Stomach (tissue), 9 donors: ENCODE measurements around the gene MAP2K2. TPM values are rescaled to one million over a fixed set of nuclear protein-coding genes. Genes with fewer than 3 reads are reported as not detected.

ENCODE experiments used
- DNase-seq, 2 donors: peaks; one replicate each; pipeline versions ENCODE4 v3.0.0 to v3.0.0-alpha.2; 2013 to 2019
- H3K27ac ChIP-seq, 5 donors: fragments of 200-600 bp in 4 of 5; sonication (generic) in 4 of 5; one replicate each; pipeline ENCODE4 v1.5.1; 2013 to 2019; ENCODE audit warnings: mild to moderate bottlenecking in 1 of 5, moderate library complexity in 1 of 5
- H3K27me3 ChIP-seq, 3 donors: fragments of 200-600 bp; sonication (generic); one replicate each; pipeline ENCODE4 v1.5.1; 2017 to 2019; ENCODE audit warnings: mixed run types in 1 of 3
- H3K36me3 ChIP-seq, 4 donors: fragments of 200-600 bp; sonication (generic); 1 replicate in 3 of 4; 2 replicates in 1 of 4; pipeline ENCODE4 v1.5.1; 2016 to 2019
- H3K4me1 ChIP-seq, 4 donors: fragments of 200-600 bp; sonication (generic); one replicate each; pipeline ENCODE4 v1.5.1; 2016 to 2019
- H3K4me3 ChIP-seq, 4 donors: fragments of 200-600 bp; sonication (generic) in 3 of 4; one replicate each; pipeline ENCODE4 v1.5.1; 2016 to 2019; ENCODE audit warnings: mild to moderate bottlenecking in 1 of 4
- H3K9me3 ChIP-seq, 4 donors: fragments of 200-600 bp; sonication (generic); one replicate each; pipeline ENCODE4 v1.5.1; 2016 to 2019
- EP300 ChIP-seq: sonication (generic); formaldehyde crosslinking; IDR thresholded peaks from one replicate; pipeline ENCODE4 v1.6.1; 2017; ENCODE audit warnings: antibody characterized with exemption
- POLR2A ChIP-seq, 4 donors: fragments of 450-650 bp; IDR thresholded peaks; one replicate each; pipeline ENCODE4 v1.6.1; 2016; ENCODE audit warnings: antibody characterized with exemption in 4 of 4, control low read depth in 2 of 4, mild to moderate bottlenecking in 1 of 4, moderate library complexity in 1 of 4
- POLR2AphosphoS5 ChIP-seq, 3 donors: sonication (generic); formaldehyde crosslinking; IDR thresholded peaks; one replicate each; pipeline ENCODE4 v1.6.1; 2016; ENCODE audit warnings: antibody characterized with exemption in 3 of 3
- WGBS, 5 donors: extraction: QIAGEN DNeasy Blood & Tissue Kit in 3 of 5; methylation state at CpG; one replicate each; pipeline versions ENCODE4 v1.1.5 to v1.1.7; 2013 to 2018; 5-methylcytosine and 5-hydroxymethylcytosine counted together
- intact Hi-C: fragments of 100-400 bp; cut with DNase I; formaldehyde crosslinking; loops from one replicate; pipeline ENCODE4 v1.15.1; 2023; ENCODE audit warnings: low total_unique reads
- polyA plus RNA-seq, 3 donors: library from polyadenylated mRNA; stranded (reverse); fragments of 200-250 nt; gene quantifications; one replicate each; pipeline ENCODE4 v1.2.3, GENCODE V29; 2013
- small RNA-seq, 4 donors: library from RNA; depleted of rRNA; stranded (forward); fragments of <200 nt; gene quantifications; one replicate each; pipeline ENCODE3, GENCODE V24; 2016
- total RNA-seq, 5 donors: library from RNA; depleted of rRNA; stranded (reverse); fragments of >200 nt; gene quantifications; one replicate each; pipeline versions ENCODE4 v1.1.0 to v1.2.3, GENCODE V29; 2014 to 2016
- TF ChIP-seq, protein P1 (sequence below), 7 experiments: fragments of 450-650 bp in 4 of 7; fragments of 200-600 bp in 3 of 7; sonication (generic) in 3 of 7; IDR thresholded peaks; one replicate each; pipeline ENCODE4 v1.5.1; 2016 to 2019; ENCODE audit warnings: antibody characterized with exemption in 7 of 7, control low read depth in 2 of 7, mild to moderate bottlenecking in 1 of 7
- donor health status: healthy with polysubstance abuse.
- donor health status: Bipolar disorder and iron deficiency.
- donor health status: healthy.

Gene MAP2K2
- total and polyA plus RNA-seq, 8 donors: 53.4 to 447 (median 116) TPM

DNA sequence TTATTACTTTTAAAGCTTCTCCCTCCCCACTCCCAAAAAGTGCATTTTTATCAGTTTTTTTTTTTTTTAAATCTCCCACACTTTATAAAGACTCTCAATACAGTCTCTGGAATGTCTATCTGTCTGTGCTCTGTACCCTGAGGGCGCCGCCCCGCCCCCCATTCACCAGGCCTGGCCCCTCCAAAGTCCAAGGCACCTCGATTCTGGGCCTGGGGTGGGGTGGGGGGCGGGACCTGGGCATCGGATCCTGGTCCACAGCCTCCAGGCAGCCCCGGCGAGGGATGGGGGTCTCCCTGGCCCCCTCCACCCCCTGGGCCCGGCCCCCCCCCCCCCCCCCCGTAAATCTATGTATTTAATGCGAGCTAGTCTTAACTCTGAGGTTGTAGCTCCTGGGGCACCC, 80.5 kb downstream of the MAP2K2 start:
- DNase-seq: no peak
- 46 to 68% (median 54%) methylated on average over 9 to 11 of the region's 11 CpGs for WGBS, 5 donors
- Histone ChIP-seq H3K27ac (peak overlapping the region; percentile 58 to 85 (median 79)), H3K4me3 (no peak overlapping the region), H3K9me3 (no peaks in the 10 kb centered on the region), H3K4me1 (peaks cover 24 to 70% (median 56%) of the 10 kb centered on the region in 4 donors), H3K27me3 (no peaks in the 10 kb centered on the region), H3K36me3 (peaks cover 31 to 68% (median 62%) of the 10 kb centered on the region in 4 donors)
- intact Hi-C loops: no loop called here
- TF ChIP-seq POLR2A (IDR thresholded peaks at IDR 0.05): no peak
- TF ChIP-seq POLR2AphosphoS5 (IDR thresholded peaks at IDR 0.05): no peak
- TF ChIP-seq EP300: no peak
- TF ChIP-seq, protein P1, sequence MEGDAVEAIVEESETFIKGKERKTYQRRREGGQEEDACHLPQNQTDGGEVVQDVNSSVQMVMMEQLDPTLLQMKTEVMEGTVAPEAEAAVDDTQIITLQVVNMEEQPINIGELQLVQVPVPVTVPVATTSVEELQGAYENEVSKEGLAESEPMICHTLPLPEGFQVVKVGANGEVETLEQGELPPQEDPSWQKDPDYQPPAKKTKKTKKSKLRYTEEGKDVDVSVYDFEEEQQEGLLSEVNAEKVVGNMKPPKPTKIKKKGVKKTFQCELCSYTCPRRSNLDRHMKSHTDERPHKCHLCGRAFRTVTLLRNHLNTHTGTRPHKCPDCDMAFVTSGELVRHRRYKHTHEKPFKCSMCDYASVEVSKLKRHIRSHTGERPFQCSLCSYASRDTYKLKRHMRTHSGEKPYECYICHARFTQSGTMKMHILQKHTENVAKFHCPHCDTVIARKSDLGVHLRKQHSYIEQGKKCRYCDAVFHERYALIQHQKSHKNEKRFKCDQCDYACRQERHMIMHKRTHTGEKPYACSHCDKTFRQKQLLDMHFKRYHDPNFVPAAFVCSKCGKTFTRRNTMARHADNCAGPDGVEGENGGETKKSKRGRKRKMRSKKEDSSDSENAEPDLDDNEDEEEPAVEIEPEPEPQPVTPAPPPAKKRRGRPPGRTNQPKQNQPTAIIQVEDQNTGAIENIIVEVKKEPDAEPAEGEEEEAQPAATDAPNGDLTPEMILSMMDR (IDR thresholded peaks at IDR 0.05): no peak

DNA sequence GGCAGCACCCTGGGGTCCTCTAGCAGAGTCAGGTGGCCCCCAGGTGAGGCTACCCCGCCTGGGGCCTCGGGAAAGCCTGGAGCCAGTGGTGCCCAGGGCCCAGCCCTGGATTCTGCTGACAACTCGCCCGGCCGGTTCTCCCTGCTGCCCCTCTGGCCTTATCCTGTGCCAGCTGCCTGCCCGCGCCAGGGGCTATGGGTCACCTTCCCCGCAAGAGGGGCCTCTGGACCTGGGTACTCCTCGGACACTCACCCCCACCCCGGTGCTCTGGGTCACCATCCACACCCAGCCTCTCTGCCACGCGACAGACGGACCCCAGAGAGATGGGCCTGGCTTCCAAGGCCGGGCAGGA, 81.2 kb downstream of the MAP2K2 start:
- peak; percentile 89 for DNase-seq
- peak overlapping the region; percentile 67 to 90 (median 79) for H3K27ac ChIP-seq
- no peaks in the 10 kb centered on the region for H3K27me3 ChIP-seq
- TF ChIP-seq POLR2AphosphoS5 (IDR thresholded peaks at IDR 0.05): peak in 1 of 3 donors; percentile 29
- TF ChIP-seq, protein P1 (IDR thresholded peaks at IDR 0.05): no peak
- no peaks in the 10 kb centered on the region for H3K9me3 ChIP-seq
- 21 to 68% (median 41%) methylated on average over 6 to 14 of the region's 14 CpGs for WGBS, 5 donors
- intact Hi-C loops: no loop called here
- H3K4me1 ChIP-seq: peaks cover 24 to 69% (median 56%) of the 10 kb centered on the region in 4 donors
- H3K4me3 ChIP-seq: no peak overlapping the region
- H3K36me3 ChIP-seq: peaks cover 36 to 68% (median 62%) of the 10 kb centered on the region in 4 donors

DNA sequence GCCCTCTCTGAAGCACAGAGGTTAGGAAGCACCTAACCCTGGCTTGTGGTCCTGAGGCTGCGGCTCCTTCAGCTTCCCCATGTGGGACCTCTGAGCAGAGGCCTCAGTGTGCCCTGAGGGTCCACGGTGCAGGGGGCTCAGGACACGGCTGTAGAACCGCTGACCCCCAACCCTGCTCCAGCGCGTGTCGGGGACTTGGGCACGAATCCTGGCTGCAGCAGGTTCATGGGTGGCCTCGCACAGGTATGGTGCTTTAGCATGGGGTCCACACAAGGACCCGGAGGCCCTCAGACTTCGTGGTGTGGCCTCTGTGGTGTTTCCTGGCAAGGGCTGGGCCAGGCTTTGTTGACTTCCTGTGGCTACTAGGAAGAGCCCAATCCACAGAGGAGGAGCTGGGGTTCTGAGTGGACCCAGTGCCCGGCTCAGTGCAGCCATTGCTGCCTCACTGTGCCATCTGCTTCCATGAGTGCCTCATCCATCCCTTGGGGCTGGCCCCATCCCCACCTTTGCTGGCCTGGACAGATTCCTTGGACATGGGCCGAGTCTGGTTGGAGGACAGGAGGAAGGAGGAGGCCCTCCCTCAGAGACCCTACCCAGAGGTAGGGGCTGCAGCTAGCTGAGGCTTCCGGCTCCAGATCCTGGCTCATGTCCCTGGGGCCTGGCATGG, 81.7 kb downstream of the MAP2K2 start:
- Histone ChIP-seq H3K4me1 (peaks cover 24 to 66% (median 56%) of the 10 kb centered on the region in 4 donors), H3K36me3 (peaks cover 36 to 68% (median 62%) of the 10 kb centered on the region in 4 donors), H3K27ac (peak overlapping the region; percentile 67 to 90 (median 79)), H3K27me3 (no peaks in the 10 kb centered on the region), H3K4me3 (no peak overlapping the region), H3K9me3 (no peaks in the 10 kb centered on the region)
- intact Hi-C loops: no loop called here
- 65 to 79% (median 75%) methylated on average over 12 to 14 of the region's 14 CpGs for WGBS, 5 donors
- DNase-seq: no peak
- TF ChIP-seq POLR2A (IDR thresholded peaks at IDR 0.05): no peak
- no peak for TF ChIP-seq POLR2AphosphoS5 (IDR thresholded peaks at IDR 0.05)
- TF ChIP-seq, protein P1 (IDR thresholded peaks at IDR 0.05): no peak
- TF ChIP-seq EP300: no peak

Small RNAs within 50 kb of the gene (small RNA-seq; reads per million reads assigned to genes)
- gene RF00017: 0 reads per million in 4 donors

Other genes with a start within 250 kb of the MAP2K2 start
- gene ATCAY, start 243.4 kb downstream of the MAP2K2 start, total RNA-seq: under 1 TPM in 2 of 5 donors, not detected in 3; 0.87 to 0.92 TPM
- under 1 TPM in 2 of 3 donors, not detected in 1; 0.25 to 0.75 TPM for gene ATCAY, start 243.4 kb downstream of the MAP2K2 start, polyA plus RNA-seq
- under 1 TPM in 1 of 5 donors, not detected in 4; 0.55 TPM for gene NMRK2, start 191.1 kb downstream of the MAP2K2 start, total RNA-seq
- gene NMRK2, start 191.1 kb downstream of the MAP2K2 start, polyA plus RNA-seq: 1 to 10 TPM in 2 of 3 donors, under 1 TPM in 1; 0.68 to 4.3 (median 2.3) TPM
- 100 to 1,000 TPM in 2 of 5 donors, 10 to 100 TPM in 3; 58.5 to 238 (median 75.8) TPM for gene DAPK3, start 153.0 kb downstream of the MAP2K2 start, total RNA-seq
- 10 to 100 TPM; 47.0 to 73.5 (median 51.9) TPM for gene DAPK3, start 153.0 kb downstream of the MAP2K2 start, polyA plus RNA-seq
- 1,000 to 10,000 TPM in 4 of 5 donors, 100 to 1,000 TPM in 1; 872 to 1,656 (median 1,431) TPM for gene EEF2, start 138.7 kb downstream of the MAP2K2 start, total RNA-seq
- 1,000 to 10,000 TPM in 2 of 3 donors, 100 to 1,000 TPM in 1; 667 to 1,312 (median 1,239) TPM for gene EEF2, start 138.7 kb downstream of the MAP2K2 start, polyA plus RNA-seq
- gene PIAS4, start 116.4 kb downstream of the MAP2K2 start, total RNA-seq: 10 to 100 TPM in 4 of 5 donors, 1 to 10 TPM in 1; 9.3 to 93.6 (median 37.5) TPM
- 10 to 100 TPM in 1 of 3 donors, 1 to 10 TPM in 2; 6.6 to 14.8 (median 9.3) TPM for gene PIAS4, start 116.4 kb downstream of the MAP2K2 start, polyA plus RNA-seq
- 100 to 1,000 TPM in 2 of 5 donors, 10 to 100 TPM in 3; 11.2 to 274 (median 66.8) TPM for gene ZBTB7A, start 57.2 kb downstream of the MAP2K2 start, total RNA-seq
- gene ZBTB7A, start 57.2 kb downstream of the MAP2K2 start, polyA plus RNA-seq: 10 to 100 TPM in 2 of 3 donors, 1 to 10 TPM in 1; 8.0 to 14.4 (median 12.0) TPM
- gene CREB3L3, start 29.5 kb upstream of the MAP2K2 start, total RNA-seq: 1 to 10 TPM in 2 of 5 donors, not detected in 3; 1.1 to 7.0 TPM
- under 1 TPM; 0.03 to 0.61 (median 0.12) TPM for gene CREB3L3, start 29.5 kb upstream of the MAP2K2 start, polyA plus RNA-seq
- 100 to 1,000 TPM in 2 of 5 donors, 10 to 100 TPM in 3; 14.0 to 160 (median 28.0) TPM for gene SIRT6, start 58.4 kb upstream of the MAP2K2 start, total RNA-seq
- 10 to 100 TPM; 17.7 to 23.9 (median 19.5) TPM for gene SIRT6, start 58.4 kb upstream of the MAP2K2 start, polyA plus RNA-seq
- gene ANKRD24, start 58.6 kb upstream of the MAP2K2 start, total RNA-seq: 1 to 10 TPM in 3 of 5 donors, under 1 TPM in 1, not detected in 1; 0.29 to 6.1 (median 3.8) TPM
- 1 to 10 TPM; 1.6 to 2.3 (median 1.8) TPM for gene ANKRD24, start 58.6 kb upstream of the MAP2K2 start, polyA plus RNA-seq
- under 1 TPM in 1 of 5 donors, not detected in 4; 0.55 TPM for gene EBI3, start 105.4 kb upstream of the MAP2K2 start, total RNA-seq
- gene EBI3, start 105.4 kb upstream of the MAP2K2 start, polyA plus RNA-seq: 1 to 10 TPM; 2.0 to 2.7 (median 2.7) TPM
- 10 to 100 TPM in 3 of 5 donors, 1 to 10 TPM in 2; 3.5 to 48.4 (median 13.0) TPM for gene YJU2, start 123.0 kb upstream of the MAP2K2 start, total RNA-seq
- 10 to 100 TPM; 26.0 to 34.7 (median 30.4) TPM for gene YJU2, start 123.0 kb upstream of the MAP2K2 start, polyA plus RNA-seq
- gene SHD, start 155.1 kb upstream of the MAP2K2 start, total RNA-seq: 1 to 10 TPM in 1 of 5 donors, not detected in 4; 7.0 TPM
- gene SHD, start 155.1 kb upstream of the MAP2K2 start, polyA plus RNA-seq: not detected
- gene TMIGD2, start 178.3 kb upstream of the MAP2K2 start, total RNA-seq: 1 to 10 TPM in 1 of 5 donors, not detected in 4; 1.1 TPM
- gene TMIGD2, start 178.3 kb upstream of the MAP2K2 start, polyA plus RNA-seq: under 1 TPM in 1 of 3 donors, not detected in 2; 0.55 TPM
- gene FSD1, start 180.5 kb upstream of the MAP2K2 start, total RNA-seq: 10 to 100 TPM in 1 of 5 donors, 1 to 10 TPM in 2, not detected in 2; 1.1 to 12.5 (median 2.3) TPM
- gene FSD1, start 180.5 kb upstream of the MAP2K2 start, polyA plus RNA-seq: 1 to 10 TPM in 1 of 3 donors, under 1 TPM in 1, not detected in 1; 0.31 to 1.3 TPM
- 100 to 1,000 TPM in 1 of 5 donors, 10 to 100 TPM in 3, not detected in 1; 20.7 to 250 (median 35.1) TPM for gene STAP2, start 214.7 kb upstream of the MAP2K2 start, total RNA-seq
- 10 to 100 TPM; 32.7 to 70.8 (median 52.4) TPM for gene STAP2, start 214.7 kb upstream of the MAP2K2 start, polyA plus RNA-seq
- gene MPND, start 219.4 kb upstream of the MAP2K2 start, total RNA-seq: 10 to 100 TPM in 2 of 5 donors, 1 to 10 TPM in 3; 2.2 to 24.5 (median 8.3) TPM
- gene MPND, start 219.4 kb upstream of the MAP2K2 start, polyA plus RNA-seq: 10 to 100 TPM; 20.4 to 25.0 (median 22.0) TPM